GM12878 (cell line): Measurements from ENCODE around the gene VASP. TPM values are rescaled to one million over a fixed set of nuclear protein-coding genes. Genes with fewer than 3 reads are reported as not detected.

ENCODE experiments used
- ATF2 ChIP-seq: IDR thresholded peaks from 2 replicates; pipeline ENCODE4 v1.6.1; 2012; ENCODE audit warnings: low read length, inconsistent platforms
- CREB1 ChIP-seq: IDR thresholded peaks from 2 replicates; pipeline ENCODE4 v1.6.1; 2012; ENCODE audit warnings: low read depth, mild to moderate bottlenecking, inconsistent platforms
- ESRRA ChIP-seq: IDR thresholded peaks from 2 replicates; pipeline ENCODE4 v1.6.1; 2012; ENCODE audit warnings: mild to moderate bottlenecking, low read length, improper control_type of control experiment
- GABPA ChIP-seq: IDR thresholded peaks from 2 replicates; pipeline ENCODE4 v1.6.1; 2014; ENCODE audit warnings: antibody characterized with exemption, low read depth, mild to moderate bottlenecking, inconsistent platforms
- GATAD2B ChIP-seq: fragments of 450-650 bp; conservative IDR thresholded peaks from 2 replicates; pipeline ENCODE4 v1.6.1; 2017; ENCODE audit warnings: low read depth, mild to moderate bottlenecking, moderate library complexity
- IKZF1 ChIP-seq: fragments of 450-650 bp; conservative IDR thresholded peaks from 2 replicates; pipeline ENCODE4 v1.6.1; 2017; ENCODE audit warnings: antibody characterized with exemption, mild to moderate bottlenecking
- MEF2B ChIP-seq: fragments of 450-650 bp; IDR thresholded peaks from 2 replicates; pipeline ENCODE4 v1.6.1; 2018; ENCODE audit warnings: mild to moderate bottlenecking, moderate library complexity; ENCODE audit not compliant: partially characterized antibody, poor library complexity, severe bottlenecking
- MXI1 ChIP-seq: fragments of 150-350 bp; IDR thresholded peaks from 2 replicates; pipeline ENCODE4 v1.6.1; 2011; ENCODE audit warnings: low read depth, mild to moderate bottlenecking, inconsistent platforms, low read length, improper control_type of control experiment
- NBN ChIP-seq: fragments of 450-650 bp; IDR thresholded peaks from 2 replicates; pipeline ENCODE4 v1.6.1; 2016
- NR2C1 ChIP-seq: fragments of 450-650 bp; IDR thresholded peaks from 2 replicates; pipeline ENCODE4 v1.6.1; 2017; ENCODE audit warnings: antibody characterized with exemption, mild to moderate bottlenecking, moderate library complexity
- POU2F2 ChIP-seq: IDR thresholded peaks from 3 replicates; pipeline ENCODE4 v1.6.1; 2011; ENCODE audit warnings: low read depth, mild to moderate bottlenecking, low read length, borderline replicate concordance
- RB1 ChIP-seq: fragments of 450-650 bp; formaldehyde crosslinking; IDR thresholded peaks from 2 replicates; pipeline ENCODE4 v1.6.1; 2017; ENCODE audit warnings: mild to moderate bottlenecking, borderline replicate concordance
- RUNX3 ChIP-seq: IDR thresholded peaks from 2 replicates; pipeline ENCODE4 v1.6.1; 2012; ENCODE audit warnings: low read length, inconsistent platforms
- STAT1 ChIP-seq: fragments of 450-650 bp; conservative IDR thresholded peaks from 2 replicates; pipeline ENCODE4 v1.6.1; 2014; ENCODE audit warnings: antibody characterized with exemption, mild to moderate bottlenecking
- TAF1 ChIP-seq: IDR thresholded peaks from 2 replicates; pipeline ENCODE4 v1.6.1; 2011; ENCODE audit warnings: mild to moderate bottlenecking, low read depth, low read length, borderline replicate concordance
- WRNIP1 ChIP-seq: IDR thresholded peaks from 2 replicates; pipeline ENCODE4 v1.6.1; 2011; ENCODE audit warnings: low read depth, low read length, improper control_type of control experiment, borderline replicate concordance
- ZBTB33 ChIP-seq: fragments of 450-650 bp; IDR thresholded peaks from 2 replicates; pipeline ENCODE4 v1.6.1; 2017; ENCODE audit warnings: mild to moderate bottlenecking
- polyA plus RNA-seq, 11 experiments: library from polyadenylated mRNA; depleted of rRNA in 4 of 11; unstranded in 6 of 11; stranded (reverse) in 5 of 11; fragments of >200 nt; fragmentation: Nextera tagmentation in 4 of 11; fragmentation: Illumina TruSeq in 1 of 11; extraction: Ambion mirVana in 4 of 11; extraction: Trizol in 1 of 11; gene quantifications; 1 replicate in 1 of 11; 2 replicates in 10 of 11; pipeline versions ENCODE4 v1.2.1 to v1.2.3, GENCODE V29; 2011 to 2016; ENCODE audit warnings: inconsistent platforms in 2 of 11, missing spikeins in 2 of 11, low read depth in 1 of 11
- total RNA-seq, 4 experiments: library from RNA; depleted of rRNA in 3 of 4; stranded (reverse); fragments of >200 nt in 3 of 4; fragmentation: Illumina TruSeq in 1 of 4; extraction: Trizol in 1 of 4; gene quantifications; 2 replicates each; pipeline versions ENCODE4 v1.2.1 to v1.2.3, GENCODE V29; 2013 to 2021
- TF ChIP-seq, protein P1 (sequence below): fragments of 450-650 bp; conservative IDR thresholded peaks from 2 replicates; pipeline ENCODE4 v1.6.1; 2017; ENCODE audit warnings: mild to moderate bottlenecking, moderate library complexity
- TF ChIP-seq, protein P2 (sequence below): fragments of 450-650 bp; IDR thresholded peaks from 2 replicates; pipeline ENCODE4 v1.6.1; 2017; ENCODE audit warnings: borderline replicate concordance
- TF ChIP-seq, protein P3 (sequence below): IDR thresholded peaks from 2 replicates; pipeline ENCODE4 v1.6.1; 2012; ENCODE audit warnings: low read depth, low read length, improper control_type of control experiment
- TF ChIP-seq, protein P4 (sequence below): IDR thresholded peaks from 2 replicates; pipeline ENCODE4 v1.6.1; 2011; ENCODE audit warnings: borderline replicate concordance, low read depth, mild to moderate bottlenecking, moderate library complexity, low read length; ENCODE audit not compliant: insufficient read depth, poor library complexity, severe bottlenecking

The VASP gene
- total and polyA plus RNA-seq, 10 of the 15 experiments (the other 5 are each of a cell fraction or from before 2014, with no cell fraction given): 19.5 to 298 (median 84.8) TPM

DNA sequence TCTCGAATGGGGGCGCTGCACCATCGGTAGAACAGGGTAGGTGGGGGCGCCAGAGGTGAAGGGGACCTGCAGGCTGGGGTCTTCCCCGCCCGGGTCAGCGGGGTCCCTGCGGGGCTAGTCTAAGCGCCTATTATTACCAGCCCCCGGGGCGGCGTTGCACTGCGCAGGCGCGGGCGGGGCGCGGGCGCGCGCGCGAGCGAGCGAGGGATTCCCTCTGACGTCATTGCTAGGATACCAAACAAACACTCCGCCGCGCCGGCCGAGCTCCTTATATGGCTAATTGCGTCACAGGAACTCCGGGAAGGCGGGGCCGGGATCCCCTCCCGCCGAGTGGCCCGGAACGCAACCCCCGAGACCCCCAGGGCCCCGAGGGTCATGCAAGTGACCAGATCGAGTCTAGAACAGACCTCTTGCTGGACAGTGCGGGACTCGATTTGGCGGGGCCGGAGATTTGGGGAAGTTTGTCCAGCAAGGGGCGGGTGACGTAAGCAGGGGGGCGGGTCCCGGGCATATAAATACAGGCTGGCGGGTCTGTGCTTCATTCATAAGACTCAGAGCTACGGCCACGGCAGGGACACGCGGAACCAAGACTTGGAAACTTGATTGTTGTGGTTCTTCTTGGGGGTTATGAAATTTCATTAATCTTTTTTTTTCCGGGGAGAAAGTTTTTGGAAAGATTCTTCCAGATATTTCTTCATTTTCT, 39.7 kb upstream of the VASP start, which contains the start of gene FOSB (continued):
- TF ChIP-seq ZBTB33 (peak; percentile 58; the same call in 1 of the 2 replicates), NR2C1 (no peak), RB1 (peak; percentile 26; the same call in 1 of the 2 replicates), POU2F2 (peak; percentile 81; the same call in 1 of the 3 replicates), TAF1 (peak; percentile 76), WRNIP1 (no peak), NBN (peak; percentile 95), GABPA (no peak), MEF2B (peak; percentile 14), ATF2 (peak; percentile 95; the same call in 1 of the 2 replicates), IKZF1 (peak; percentile 77), RUNX3 (peak; percentile 35; the same call in 1 of the 2 replicates), MXI1 (peak; percentile 55), GATAD2B (peak; percentile 55; the same call in 1 of the 2 replicates), ESRRA (no peak), STAT1 (0 out of 2 replicates have a peak, but pooled peaks have one; percentile 60), CREB1 (peak; percentile 98)
- TF ChIP-seq, protein P1, sequence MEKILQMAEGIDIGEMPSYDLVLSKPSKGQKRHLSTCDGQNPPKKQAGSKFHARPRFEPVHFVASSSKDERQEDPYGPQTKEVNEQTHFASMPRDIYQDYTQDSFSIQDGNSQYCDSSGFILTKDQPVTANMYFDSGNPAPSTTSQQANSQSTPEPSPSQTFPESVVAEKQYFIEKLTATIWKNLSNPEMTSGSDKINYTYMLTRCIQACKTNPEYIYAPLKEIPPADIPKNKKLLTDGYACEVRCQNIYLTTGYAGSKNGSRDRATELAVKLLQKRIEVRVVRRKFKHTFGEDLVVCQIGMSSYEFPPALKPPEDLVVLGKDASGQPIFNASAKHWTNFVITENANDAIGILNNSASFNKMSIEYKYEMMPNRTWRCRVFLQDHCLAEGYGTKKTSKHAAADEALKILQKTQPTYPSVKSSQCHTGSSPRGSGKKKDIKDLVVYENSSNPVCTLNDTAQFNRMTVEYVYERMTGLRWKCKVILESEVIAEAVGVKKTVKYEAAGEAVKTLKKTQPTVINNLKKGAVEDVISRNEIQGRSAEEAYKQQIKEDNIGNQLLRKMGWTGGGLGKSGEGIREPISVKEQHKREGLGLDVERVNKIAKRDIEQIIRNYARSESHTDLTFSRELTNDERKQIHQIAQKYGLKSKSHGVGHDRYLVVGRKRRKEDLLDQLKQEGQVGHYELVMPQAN: peak; percentile 97
- TF ChIP-seq, protein P2, sequence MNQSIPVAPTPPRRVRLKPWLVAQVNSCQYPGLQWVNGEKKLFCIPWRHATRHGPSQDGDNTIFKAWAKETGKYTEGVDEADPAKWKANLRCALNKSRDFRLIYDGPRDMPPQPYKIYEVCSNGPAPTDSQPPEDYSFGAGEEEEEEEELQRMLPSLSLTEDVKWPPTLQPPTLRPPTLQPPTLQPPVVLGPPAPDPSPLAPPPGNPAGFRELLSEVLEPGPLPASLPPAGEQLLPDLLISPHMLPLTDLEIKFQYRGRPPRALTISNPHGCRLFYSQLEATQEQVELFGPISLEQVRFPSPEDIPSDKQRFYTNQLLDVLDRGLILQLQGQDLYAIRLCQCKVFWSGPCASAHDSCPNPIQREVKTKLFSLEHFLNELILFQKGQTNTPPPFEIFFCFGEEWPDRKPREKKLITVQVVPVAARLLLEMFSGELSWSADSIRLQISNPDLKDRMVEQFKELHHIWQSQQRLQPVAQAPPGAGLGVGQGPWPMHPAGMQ: no peak
- TF ChIP-seq, protein P3, sequence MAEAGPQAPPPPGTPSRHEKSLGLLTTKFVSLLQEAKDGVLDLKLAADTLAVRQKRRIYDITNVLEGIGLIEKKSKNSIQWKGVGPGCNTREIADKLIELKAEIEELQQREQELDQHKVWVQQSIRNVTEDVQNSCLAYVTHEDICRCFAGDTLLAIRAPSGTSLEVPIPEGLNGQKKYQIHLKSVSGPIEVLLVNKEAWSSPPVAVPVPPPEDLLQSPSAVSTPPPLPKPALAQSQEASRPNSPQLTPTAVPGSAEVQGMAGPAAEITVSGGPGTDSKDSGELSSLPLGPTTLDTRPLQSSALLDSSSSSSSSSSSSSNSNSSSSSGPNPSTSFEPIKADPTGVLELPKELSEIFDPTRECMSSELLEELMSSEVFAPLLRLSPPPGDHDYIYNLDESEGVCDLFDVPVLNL: no peak
- TF ChIP-seq, protein P4, sequence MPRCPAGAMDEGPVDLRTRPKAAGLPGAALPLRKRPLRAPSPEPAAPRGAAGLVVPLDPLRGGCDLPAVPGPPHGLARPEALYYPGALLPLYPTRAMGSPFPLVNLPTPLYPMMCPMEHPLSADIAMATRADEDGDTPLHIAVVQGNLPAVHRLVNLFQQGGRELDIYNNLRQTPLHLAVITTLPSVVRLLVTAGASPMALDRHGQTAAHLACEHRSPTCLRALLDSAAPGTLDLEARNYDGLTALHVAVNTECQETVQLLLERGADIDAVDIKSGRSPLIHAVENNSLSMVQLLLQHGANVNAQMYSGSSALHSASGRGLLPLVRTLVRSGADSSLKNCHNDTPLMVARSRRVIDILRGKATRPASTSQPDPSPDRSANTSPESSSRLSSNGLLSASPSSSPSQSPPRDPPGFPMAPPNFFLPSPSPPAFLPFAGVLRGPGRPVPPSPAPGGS: no peak
